ENCODE measurements around the gene NBPF12. TPM values are rescaled to one million over a fixed set of nuclear protein-coding genes. Genes with fewer than 3 reads are reported as not detected.
"Not testable (repeated sequence)": the region's sequence is repeated elsewhere in the genome, so short reads cannot be mapped to it uniquely, and the experiment has no call there.

Gene NBPF12
- polyA plus RNA-seq, 1 donor from 2014 or later, result 25.8 TPM

- TF ChIP-seq, protein P1, sequence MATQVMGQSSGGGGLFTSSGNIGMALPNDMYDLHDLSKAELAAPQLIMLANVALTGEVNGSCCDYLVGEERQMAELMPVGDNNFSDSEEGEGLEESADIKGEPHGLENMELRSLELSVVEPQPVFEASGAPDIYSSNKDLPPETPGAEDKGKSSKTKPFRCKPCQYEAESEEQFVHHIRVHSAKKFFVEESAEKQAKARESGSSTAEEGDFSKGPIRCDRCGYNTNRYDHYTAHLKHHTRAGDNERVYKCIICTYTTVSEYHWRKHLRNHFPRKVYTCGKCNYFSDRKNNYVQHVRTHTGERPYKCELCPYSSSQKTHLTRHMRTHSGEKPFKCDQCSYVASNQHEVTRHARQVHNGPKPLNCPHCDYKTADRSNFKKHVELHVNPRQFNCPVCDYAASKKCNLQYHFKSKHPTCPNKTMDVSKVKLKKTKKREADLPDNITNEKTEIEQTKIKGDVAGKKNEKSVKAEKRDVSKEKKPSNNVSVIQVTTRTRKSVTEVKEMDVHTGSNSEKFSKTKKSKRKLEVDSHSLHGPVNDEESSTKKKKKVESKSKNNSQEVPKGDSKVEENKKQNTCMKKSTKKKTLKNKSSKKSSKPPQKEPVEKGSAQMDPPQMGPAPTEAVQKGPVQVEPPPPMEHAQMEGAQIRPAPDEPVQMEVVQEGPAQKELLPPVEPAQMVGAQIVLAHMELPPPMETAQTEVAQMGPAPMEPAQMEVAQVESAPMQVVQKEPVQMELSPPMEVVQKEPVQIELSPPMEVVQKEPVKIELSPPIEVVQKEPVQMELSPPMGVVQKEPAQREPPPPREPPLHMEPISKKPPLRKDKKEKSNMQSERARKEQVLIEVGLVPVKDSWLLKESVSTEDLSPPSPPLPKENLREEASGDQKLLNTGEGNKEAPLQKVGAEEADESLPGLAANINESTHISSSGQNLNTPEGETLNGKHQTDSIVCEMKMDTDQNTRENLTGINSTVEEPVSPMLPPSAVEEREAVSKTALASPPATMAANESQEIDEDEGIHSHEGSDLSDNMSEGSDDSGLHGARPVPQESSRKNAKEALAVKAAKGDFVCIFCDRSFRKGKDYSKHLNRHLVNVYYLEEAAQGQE (IDR thresholded peaks at IDR 0.05; ENCODE audit: borderline replicate concordance), result no peak
- TF ChIP-seq POLR2AphosphoS5 (IDR thresholded peaks at IDR 0.05), result no peak
These were observed 101.8 kb downstream of the NBPF12 start (continued) for GRCh38 chr1:147039916-147040315.

DNA sequence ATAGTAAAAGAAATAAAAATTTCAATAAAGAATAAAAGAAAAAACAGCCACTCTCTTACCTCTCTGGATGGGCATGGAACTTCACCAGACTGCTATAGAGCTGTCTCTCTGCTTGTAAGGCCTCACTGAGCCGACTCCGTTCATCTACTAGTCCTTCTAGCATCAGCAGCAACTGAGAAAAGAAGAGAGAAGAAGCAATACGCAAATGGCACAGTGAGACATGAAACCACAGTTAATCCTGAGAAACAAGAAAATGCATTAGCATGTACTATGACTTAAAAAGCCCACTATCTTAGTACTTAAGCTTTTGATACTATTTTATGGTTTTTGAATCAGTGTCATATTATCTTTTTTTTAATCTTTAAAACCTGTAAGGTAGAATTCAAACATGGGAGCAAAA, 104.8 kb downstream of the NBPF12 start:
- H3K4me3 ChIP-seq (ENCODE audit: low read length); H3K9me3 ChIP-seq (ENCODE audit: low read length); H3K27ac ChIP-seq (ENCODE audit: low read length); H3K9ac ChIP-seq (ENCODE audit: low read length); H2AFZ ChIP-seq (ENCODE audit: low read depth, low read length); H3K36me3 ChIP-seq (ENCODE audit: insufficient read depth, low read length); H3K79me2 ChIP-seq (replicated peaks; ENCODE audit: insufficient read depth, low read length); H3K9me2 ChIP-seq (ENCODE audit: insufficient read depth, low read length); H3F3A ChIP-seq (ENCODE audit: insufficient read depth, low read length, poor library complexity, severe bottlenecking); H3K27me3 ChIP-seq (ENCODE audit: insufficient read depth, low read depth, low read length); H3K4me2 ChIP-seq (ENCODE audit: low read length); H4K20me1 ChIP-seq (ENCODE audit: insufficient read depth): not testable (repeated sequence)

- H3K9ac ChIP-seq (ENCODE audit: low read length); H3K27ac ChIP-seq (ENCODE audit: low read length); H3F3A ChIP-seq (ENCODE audit: insufficient read depth, low read length, poor library complexity, severe bottlenecking); H3K27me3 ChIP-seq (ENCODE audit: insufficient read depth, low read depth, low read length); H3K9me2 ChIP-seq (ENCODE audit: insufficient read depth, low read length); H2AFZ ChIP-seq (ENCODE audit: low read depth, low read length); H3K79me2 ChIP-seq (replicated peaks; ENCODE audit: insufficient read depth, low read length); H3K4me2 ChIP-seq (ENCODE audit: low read length); H3K9me3 ChIP-seq (ENCODE audit: low read length); H4K20me1 ChIP-seq (ENCODE audit: insufficient read depth); H3K36me3 ChIP-seq (ENCODE audit: insufficient read depth, low read length); H3K4me3 ChIP-seq (ENCODE audit: low read length): not testable (repeated sequence)
These were observed 106.4 kb downstream of the NBPF12 start for GRCh38 chr1:147044511-147044910.

Other genes starting within 250 kb of the NBPF12 start
- gene PRKAB2, start 234.1 kb downstream of the NBPF12 start, polyA plus RNA-seq, result 39.9 and 42.2 TPM in 2 replicates

Data from neural cell (in vitro differentiated cells).